A673 (cell line): ENCODE measurements around the gene ITGB3.

Source experiments
- CTCF ChIP-seq: fragments of 300-800, 200-600 bp; sonication (generic); conservative IDR thresholded peaks from 2 replicates; pipeline ENCODE4 v1.5.1; 2017; ENCODE audit warnings: low read depth, mild to moderate bottlenecking, antibody characterized with exemption, low read length, moderate library complexity, mixed read lengths
- EZH2 ChIP-seq: fragments of 200-600 bp; sonication (generic); IDR thresholded peaks from 2 replicates; pipeline ENCODE4 v1.6.1; 2017; ENCODE audit warnings: borderline replicate concordance, low read depth, mild to moderate bottlenecking, mixed read lengths, antibody characterized with exemption, low read length; ENCODE audit not compliant: poor library complexity, severe bottlenecking

- TF ChIP-seq CTCF (no peak), EZH2 (no peak)
These were observed 27.5 kb upstream of the ITGB3 start for GRCh38 chr17:47225911-47226688.
